IPS DF 19.7 (cell line): ENCODE results near the gene QRICH2.
A peak's percentile ranks its signal among the peaks of the same experiment; 100 is the strongest.
"Not testable (repeated sequence)": the region's sequence is repeated elsewhere in the genome, so short reads cannot be mapped to it uniquely, and the experiment has no call there.

Experiments
- DNase-seq: peaks from one replicate; pipeline ENCODE4 v3.0.0-alpha.2; 2013; ENCODE audit warnings: low read depth, low spot score

QRICH2 gene

DNA sequence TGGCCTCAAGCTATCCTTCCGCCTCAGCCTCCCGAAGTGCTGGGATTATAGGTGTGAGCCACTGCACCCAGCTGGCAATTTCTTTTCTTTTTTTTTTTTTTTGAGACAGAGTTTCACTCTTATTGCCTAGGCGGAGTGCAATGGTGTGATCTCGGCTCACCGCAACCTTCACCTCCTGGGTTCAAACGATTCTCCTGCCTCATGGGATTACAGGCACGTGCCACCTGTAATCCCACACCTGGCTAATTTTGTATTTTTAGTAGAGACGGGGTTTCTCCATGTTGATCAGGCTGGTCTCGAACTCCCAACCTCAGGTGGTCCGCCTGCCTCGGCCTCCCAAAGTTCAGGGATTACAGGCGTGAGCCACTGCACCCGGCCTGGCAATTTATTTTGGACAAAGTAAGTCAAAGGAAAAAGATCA lies 40.5 kb downstream of the QRICH2 start:
- DNase-seq = not testable (repeated sequence)

DNA sequence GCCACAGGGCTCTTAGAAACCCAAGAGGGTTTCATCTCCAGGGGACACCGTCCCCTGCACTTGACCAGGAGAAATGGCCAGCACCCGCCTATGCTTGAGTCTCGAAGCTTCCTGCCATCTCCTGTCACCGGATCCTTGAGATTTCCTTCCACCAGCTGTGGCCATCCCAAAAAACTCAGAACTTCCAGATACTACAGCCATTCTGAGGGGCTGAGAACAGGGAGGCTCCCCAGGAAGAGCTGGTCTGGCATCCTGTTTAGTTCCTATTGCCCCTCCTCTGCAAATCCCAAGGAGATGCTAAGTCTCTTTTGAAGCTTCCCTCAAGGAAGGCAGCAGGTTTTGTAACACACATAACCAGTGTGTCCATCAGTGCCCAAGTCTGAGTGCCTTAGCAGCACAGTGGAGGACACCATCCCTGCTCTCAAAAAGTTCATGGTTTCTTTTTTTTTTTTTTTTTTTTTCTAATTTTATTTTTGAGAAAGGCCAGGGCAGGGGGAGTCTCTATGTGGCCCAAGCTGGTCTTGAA lies 41.0 kb downstream of the QRICH2 start:
- DNase-seq = no peak

DNA sequence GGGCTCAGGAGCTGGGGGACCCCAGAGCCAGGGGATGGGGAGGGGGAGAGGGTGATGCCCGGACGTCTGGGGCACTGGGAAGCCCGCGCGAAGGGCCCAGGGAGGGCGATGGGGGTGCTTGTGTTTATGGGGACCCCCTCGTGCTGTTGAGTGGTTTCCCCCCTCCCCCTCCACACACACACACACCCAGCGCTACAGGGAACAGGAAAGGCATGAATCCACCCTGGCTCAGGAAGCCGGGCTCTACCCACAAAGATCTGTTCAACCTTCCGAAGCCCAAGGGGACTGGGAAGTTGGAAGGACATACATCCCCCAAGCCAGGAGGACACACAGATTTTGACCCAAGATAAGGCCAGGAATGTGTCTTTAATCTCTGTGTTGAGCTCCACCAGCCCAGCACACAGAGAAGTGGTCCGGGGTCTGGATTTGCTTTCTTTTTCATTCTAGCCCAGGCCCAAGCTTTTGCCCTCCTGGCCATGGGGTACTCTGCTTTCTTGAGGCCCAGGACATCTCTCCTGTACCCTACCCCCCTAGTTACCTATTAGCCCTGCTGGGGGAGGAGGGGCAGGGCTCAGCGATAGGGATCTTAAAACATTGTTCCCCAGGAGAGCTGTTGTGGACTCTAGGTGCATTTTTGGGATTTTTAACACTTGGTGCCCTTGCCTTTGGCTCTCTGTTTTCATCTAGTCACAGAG lies 41.7 kb downstream of the QRICH2 start:
- DNase-seq = no peak

DNA sequence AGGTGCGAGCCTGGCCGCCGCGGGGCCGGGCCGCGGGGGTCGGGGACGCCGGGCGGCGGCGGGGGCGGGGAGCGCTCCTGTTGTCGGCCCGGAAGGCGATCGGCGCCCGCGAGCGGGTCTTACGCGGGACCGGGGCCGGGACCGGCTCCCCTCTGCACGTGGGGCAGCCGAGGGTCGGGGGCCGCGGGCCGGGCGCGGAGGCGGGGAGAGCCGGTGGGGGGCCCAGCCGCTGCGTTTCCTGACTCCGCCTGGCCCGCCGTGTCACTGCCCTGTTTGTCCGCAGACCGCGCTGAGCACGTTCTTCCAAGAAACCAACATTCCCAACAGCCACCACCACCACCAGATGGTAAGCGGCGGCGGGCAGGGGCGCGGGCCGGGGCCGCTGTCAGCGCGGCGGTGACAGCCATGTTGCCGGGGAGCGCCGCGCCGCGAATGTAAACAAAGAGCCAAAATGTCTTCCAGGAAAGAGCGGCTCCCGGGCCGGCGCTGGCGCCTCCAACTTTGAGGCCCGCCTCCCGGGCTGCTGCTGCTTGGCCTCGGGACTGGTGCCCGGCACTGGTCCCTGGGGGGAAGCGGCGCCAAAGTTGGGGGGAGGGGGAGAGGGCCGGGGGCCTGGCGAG lies 42.3 kb downstream of the QRICH2 start:
- DNase-seq = no peak

DNA sequence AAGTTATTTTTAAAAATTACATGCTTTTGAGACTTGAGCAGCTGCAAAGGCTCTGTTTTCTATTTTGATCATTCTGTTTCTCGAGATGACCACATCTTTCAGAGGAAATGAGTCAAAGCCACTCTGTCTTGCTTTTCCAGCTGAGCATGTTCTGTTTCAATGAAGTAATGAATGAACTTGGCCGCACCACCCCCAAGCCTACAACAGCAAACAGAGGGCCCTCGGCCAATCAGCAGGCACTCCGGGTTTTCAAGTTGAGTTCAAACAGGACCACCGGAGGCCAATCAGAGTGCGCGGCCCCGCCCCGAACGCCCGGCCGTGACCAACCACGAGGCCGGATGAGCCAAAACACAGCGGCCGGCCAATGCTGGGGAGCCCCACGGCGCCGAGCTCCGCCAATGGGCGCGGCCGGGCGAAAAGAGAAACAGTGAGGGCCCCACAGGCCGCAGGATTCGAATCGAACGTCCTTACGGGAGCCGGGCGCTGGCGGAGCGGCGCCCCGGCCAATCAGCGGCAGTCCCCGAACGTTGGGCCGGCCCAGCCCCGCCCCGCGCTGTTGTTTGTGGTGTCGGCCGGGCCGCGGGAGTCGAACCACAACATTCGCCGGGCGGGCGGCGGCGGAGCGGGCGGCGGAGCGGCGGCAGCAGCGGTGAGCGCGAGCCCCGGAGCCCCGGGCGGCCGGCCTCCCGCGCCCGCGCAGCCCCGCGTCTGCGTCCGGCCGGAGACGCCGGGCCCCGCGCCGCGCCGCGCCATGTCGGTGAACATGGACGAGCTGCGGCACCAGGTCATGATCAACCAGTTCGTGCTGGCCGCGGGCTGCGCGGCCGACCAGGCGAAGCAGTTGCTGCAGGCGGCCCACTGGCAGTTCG lies 43.1 kb downstream of the QRICH2 start, which contains the start of gene UBALD2:
UBALD2 (plus strand) TSS at position 594 of the 869 bp plus-strand sequence; CDS start at position 752, 158 bp downstream.
- peak; percentile 92 for DNase-seq

DNA sequence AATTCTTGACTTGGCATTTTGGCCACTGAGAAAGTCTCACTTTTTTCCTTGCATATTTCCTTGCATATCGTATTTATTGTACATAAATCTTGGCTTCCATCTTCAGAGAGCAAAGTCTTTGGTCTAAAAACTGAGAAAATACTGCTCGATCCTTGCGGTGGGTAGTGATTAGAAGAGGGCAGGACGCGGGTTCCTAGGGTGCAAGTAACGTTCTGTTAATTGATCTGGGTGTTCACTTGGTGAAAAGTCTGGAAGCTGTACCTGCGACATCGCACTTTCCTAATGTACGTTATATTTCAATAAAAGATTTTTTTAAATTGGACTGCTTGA lies 43.7 kb downstream of the QRICH2 start:
- DNase-seq = no peak

DNA sequence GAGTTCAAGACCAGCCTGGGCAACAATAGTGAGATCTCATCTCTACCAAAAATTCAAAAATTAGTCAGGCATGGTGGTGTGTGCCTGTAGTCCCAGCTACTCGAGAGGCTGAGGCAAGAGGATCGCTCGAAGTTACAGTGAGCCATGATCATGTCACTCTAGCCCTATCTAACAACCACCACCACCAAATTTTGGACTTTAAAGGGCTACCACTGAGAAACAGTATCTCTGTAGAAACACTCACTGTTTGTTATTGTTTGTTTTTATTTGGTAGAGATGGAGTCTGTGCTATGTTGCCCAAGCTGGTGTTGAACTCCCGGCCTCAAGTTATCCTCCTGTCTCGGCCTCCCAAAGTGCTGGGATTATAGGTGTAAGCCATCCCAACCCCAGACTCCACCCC lies 44.2 kb downstream of the QRICH2 start:
- DNase-seq = no peak

DNA sequence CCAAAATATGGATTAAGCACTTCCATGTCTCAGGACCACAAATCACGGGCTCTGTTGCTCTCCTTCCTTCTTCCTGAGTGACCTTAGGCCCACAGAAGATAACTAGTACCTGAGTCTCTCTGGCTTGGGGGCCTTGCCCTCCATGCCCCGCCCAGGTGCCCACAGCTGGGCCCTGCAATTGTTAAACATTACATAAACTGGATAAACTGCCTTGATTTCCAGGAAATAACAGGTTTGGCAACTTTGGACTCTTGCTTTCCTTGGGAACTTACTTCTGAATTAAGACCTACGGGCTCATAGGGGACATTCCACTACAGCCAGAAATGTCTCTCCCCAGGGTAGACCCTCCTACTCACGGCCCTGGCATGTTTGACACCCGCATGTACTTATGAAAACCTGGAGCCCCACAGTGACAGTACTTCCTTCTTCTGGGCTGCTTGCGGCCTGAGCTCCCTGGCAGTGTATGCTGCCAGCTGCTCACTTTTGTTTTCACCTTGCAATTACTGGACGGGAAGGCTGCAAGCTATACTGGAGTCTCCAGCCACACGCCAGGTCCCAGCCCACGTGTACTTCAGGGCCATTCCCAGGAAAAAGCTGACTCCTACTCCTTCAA lies 45.2 kb downstream of the QRICH2 start:
- DNase-seq = no peak

DNA sequence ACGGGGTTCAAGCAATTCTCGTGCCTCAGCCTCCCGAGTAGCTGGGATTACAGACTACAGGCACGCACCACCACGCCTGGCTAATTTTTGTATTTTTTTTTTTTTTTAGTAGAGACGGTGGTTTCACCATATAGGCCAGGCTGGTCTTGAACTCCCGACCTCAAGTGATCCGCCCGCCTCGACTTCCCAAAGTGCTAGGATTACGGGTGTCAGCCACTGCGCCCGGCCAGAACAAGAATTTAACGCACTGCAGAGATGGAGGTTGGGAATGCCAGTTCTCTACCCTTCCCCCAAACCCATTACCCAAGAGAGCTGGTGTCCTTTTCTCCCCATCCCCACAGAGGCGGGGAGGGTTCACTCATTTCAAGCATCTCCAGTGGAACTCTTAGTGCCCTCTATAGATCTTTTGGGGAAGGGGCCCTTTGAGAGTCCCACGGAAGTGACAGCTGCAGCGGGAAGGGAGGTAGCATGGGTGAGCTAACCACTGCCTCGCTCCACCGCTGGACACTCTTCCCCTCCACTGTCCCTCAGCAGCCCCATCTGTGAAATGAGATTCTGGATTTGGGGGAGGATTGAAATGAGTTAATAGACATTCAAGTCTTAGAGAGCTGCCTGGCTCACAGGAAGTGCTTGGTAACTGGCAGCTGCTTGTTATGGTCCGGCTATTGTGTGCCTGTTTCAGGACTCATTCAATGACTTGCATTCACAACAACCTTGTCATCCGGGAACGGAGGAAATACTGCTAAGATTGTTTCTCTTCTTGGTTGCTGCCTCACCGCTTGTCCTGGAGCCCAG lies 46.5 kb downstream of the QRICH2 start:
- no peak for DNase-seq

DNA sequence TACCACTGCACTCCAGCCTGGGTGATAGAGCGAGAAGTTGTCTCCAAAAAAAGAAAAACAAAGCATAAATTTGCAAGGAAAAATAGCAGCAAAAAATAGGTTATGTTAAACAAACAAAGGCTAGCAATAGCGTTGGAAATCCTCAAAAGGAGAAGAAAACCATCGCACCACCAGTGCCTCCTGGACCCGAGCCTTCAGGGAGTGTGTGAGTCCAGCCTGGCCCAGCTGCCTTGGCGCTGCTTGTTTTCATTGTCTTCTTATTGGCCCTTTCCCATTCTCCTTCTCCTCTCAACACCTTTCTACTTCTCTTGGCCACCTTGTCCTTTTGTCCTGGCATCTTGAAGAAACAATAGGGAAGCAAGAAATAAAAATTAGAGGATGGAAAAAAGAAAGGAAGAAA lies 47.4 kb downstream of the QRICH2 start:
- DNase-seq = no peak

DNA sequence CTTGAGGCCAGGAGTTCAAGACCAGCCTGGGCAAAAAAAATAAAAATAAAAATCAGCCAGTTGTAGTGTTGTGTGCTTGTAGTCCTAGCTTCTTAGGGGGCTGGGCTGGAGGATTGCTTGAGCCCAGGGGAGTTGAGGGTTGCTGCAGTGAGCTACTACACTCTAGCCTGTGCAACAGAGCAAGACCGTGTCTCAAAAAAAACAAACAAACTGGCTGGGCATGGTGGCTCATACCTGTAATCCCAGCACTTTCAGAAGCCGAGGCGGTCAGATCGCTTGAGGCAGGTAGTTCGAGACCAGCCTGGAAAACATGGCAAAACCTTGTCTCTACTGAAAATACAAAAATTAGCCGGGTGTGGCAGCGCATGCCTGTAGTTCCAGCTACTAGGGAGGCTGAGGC lies 47.9 kb downstream of the QRICH2 start:
- DNase-seq = no peak

DNA sequence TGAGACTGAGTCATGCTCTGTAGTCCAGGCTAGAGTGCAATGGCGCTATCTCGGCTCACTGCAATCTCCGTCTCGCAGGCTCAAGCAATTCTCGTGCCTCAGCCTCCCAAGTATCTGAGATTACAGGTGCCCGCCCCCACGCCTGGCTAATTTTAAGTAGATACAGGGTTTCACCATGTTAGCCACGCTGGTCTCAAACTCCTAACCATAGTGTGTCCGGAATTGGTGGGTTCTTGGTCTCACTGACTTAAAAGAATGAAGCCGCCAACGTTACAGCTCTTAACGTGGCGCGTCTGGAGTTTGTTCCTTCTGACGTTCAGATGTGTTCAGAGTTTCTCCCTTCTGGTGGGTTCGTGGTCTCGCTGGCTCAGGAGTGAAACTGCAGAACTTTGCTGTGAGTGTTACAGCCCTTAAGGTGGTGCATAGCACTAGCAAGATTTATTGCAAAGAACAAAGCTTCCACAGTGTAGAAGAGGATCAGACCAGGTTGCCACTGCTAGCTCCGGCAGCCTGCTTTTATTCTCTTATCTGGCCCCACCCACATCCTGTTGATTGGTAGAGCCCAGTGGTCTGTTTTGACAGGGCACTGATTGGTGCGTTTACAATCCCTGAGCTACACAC lies 51.5 kb downstream of the QRICH2 start:
- not testable (repeated sequence) for DNase-seq

DNA sequence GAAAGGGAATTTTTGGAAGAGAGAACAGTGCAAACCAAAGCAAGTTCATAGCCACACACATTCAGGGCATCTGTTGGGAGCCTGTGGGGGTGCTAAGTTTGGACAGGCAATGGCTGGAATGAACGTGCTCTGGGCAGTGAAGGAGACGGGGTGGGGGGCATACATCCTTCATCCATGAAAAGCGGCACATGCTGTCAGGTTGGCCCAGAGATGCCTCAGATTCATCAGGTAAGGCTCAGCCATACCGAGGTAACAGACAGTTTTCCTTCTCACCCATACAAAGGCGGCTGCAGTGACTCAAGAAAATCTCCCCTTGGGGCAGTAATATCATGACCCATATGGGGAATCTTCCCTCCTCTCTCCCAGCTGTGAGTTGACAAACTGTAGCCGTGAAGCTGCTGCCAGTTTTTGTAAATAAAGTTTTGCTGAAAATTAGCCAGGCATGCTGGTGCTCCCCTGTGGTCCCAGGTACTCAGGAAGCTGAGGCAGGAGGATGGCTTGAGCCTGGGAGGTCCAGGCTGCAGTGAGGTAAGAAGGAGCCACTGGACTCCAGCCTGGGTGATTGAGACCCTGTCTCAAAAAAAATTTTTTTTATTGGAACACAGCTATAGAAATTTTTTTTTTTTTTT lies 52.2 kb downstream of the QRICH2 start:
- no peak for DNase-seq

DNA sequence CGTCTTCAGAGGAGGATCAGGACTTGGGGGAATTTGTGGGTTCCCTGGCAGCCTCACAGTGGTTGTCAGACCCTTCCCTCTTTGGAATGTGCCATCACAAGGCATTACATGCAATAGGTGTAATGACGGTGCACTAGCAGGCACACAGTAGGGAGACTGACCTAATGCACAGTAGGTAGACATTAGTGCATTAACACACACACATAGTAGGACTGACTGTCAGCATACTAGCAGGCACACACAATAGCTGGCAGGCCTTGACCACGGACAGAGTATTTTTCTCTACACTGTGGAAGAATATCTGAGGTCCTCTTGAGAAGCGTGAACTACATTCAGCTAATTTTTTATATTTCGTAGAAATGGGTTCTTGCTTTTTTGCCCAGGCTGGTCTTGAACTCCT lies 53.8 kb downstream of the QRICH2 start:
- DNase-seq = no peak

DNA sequence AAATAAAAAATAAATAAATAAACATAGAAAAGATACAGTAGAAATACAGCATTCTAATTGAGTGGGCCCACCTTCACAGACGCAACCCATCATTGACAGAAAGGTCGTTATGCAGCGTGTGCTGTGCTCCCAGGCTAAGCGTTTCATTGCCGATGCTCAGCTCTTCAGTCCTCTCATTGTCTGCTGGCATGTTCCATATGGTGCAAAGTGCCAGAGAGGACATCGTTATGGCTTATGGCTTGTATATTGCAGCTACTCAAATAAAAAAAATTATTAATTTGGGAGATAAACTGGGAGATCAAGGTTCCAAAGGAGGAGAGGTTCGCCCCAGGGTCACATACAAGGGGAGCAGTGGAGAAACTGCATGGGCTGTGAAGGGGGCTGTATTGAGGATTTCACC lies 54.2 kb downstream of the QRICH2 start:
- DNase-seq = no peak

DNA sequence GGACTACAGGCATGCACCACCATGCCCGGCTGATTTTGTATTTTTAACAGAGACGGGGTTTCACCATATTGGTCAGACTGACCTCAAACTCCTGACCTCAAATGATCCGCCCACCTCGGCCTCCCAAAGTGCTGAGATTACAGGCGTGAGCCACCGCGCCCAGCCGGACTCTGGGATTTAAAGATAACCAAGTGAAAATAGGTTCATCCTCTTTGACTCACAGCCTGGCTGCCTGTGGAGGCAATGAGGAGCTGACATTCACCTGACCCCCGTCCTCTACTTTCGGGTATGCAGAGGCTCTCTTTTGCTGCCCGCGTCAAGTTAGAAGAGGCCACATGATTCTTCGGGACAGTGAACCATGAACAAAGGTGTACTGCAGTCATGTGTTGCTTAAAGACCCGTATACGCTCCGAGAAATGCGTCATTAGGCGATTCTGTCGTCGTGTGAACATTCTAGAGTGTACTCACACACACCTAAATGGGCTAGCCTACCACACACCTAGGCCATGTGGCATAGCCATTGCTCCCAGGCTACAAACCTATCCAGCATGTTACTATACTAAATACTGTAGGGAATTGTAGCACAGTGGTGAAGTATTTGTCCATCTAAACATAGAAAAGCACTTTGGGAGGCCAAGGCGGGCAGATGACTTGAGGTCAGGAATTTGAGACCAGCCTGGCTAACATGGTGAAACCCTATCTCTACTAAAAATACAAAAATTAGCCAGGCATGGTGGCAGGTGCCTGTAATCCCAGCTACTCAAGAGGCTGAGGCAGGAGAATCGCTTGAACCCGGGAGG lies 54.9 kb downstream of the QRICH2 start:
- DNase-seq = not testable (repeated sequence)

DNA sequence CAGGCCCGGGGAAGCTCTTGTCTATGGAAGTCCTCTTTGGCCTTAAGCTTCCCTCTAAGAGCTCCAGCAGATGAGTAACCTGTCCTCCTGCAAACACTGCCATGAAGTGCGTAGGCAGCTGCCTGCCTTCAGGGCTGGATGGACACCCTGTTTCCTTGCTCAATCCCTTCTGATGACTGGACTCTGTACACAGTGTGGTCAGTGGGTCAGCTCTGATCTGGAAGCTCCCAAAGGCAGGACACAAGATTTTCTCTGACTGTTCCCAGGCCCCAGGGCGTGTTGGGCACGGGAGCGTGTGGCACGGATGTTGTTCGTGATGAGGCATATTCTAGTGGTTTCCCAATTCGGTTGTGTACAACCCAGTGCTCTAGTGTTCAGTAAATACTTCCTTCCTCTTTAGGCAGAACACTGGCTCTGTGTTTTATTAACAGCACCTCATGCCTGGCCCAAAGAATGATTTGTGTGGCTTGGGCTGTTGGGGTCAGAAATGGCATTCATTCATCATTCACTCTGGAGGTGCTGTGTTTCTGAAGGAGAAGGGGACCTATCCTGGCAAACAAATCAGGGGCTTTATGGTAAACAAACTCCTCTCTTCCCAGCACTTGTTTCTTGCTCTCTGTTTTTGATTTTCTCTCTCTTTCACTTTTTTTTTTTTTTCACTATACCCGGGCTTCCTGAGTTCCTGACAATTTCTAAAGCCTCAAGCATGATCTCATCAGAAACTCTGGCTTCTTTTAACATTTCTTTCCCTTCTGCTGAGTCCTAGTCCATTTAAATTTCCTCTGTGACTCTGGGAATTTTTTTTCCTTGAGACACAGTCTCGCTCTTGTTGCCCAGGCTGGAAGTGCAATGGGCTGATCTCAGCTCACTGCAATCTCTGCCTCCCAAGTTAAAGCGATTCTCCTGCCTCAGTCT lies 55.8 kb downstream of the QRICH2 start:
- no peak for DNase-seq

DNA sequence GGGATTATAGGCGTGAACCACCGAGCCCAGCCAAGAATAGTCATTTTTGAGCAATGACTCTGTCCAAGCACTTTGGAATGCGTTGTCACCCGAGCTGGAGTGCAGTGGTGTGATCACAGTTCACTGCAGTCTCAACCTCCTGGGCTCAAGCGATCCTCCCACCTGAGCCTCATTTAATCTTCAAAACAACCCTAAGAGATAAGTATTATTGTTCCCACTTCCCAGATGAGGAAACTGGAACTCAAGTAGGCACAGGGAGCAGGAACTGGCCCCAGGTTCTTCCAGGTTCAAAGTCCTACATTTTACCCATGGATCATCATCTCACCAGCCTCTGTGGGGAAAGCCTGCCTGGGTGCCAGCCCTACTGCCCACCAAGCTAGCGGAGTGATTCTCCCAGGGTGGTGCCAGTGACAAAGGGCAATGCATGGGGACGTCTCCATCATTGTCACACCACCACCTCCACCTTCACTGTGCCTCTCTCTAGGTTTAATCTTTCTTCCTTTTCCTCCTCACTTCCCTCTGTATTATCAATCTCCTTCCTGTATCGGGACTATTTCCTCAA lies 56.5 kb downstream of the QRICH2 start:
- DNase-seq = no peak
